GM21576 (cell line): ENCODE data around the gene BPIFB4.
"Not testable (repeated sequence)": the region's sequence is repeated elsewhere in the genome, so short reads cannot be mapped to it uniquely, and the experiment has no call there.

Source experiments
- ATAC-seq: cut with Tn5 transposase; IDR thresholded peaks from one replicate; pipeline ENCODE4 v1.9.1; 2021; ENCODE audit warnings: mild to moderate bottlenecking, moderate library complexity; ENCODE audit not compliant: unreplicated experiment

The BPIFB4 gene

DNA sequence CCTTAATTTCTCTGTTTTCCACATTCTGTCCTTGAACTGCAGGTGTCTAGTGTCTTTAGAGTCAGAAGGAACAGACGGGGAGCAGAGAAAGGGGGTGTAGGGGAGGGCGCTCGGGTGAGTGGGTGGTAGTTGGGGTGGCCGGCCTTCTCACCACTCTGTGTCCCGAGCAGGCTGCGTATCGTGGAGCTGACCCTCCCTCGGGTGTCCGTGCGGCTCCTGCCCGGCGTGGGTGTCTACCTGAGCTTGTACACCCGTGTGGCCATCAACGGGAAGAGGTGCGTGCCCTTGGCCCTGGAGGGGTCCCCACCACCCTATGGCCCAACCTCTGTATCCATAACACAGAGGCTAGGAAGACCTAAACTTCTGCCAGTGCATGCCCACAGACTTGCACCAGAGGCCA lies 5.3 kb downstream of the BPIFB4 start:
- ATAC-seq = no peak

DNA sequence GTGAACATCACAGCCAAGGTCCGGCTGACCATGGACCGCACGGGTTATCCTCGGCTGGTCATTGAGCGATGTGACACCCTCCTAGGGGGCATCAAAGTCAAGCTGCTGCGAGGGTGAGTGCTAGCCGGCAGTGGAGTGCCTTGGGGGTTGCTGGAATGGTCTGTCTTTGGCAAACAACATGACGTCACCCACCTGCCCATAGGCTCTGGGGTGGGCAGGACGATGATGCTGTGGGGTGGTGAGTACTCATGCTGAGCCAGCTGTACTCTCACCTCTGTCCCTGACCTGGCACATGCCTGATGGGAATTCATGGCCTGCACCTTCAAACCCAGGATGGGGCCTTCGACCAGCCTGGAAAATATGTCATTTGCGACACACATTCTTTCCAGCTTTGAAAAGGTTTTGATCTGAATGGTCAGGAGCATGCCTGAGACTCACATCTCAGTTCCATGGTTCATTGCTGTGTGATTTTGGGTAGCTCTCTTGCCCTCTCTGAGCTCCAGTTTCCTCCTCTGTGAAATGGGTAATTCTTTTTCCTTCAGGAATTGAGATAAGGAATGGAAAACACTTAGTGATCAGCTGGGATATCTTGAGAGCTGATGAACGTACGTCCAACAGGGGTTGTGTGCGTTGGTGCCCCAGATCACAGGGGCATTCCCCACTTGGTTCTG lies 6.7 kb downstream of the BPIFB4 start:
- no peak for ATAC-seq

DNA sequence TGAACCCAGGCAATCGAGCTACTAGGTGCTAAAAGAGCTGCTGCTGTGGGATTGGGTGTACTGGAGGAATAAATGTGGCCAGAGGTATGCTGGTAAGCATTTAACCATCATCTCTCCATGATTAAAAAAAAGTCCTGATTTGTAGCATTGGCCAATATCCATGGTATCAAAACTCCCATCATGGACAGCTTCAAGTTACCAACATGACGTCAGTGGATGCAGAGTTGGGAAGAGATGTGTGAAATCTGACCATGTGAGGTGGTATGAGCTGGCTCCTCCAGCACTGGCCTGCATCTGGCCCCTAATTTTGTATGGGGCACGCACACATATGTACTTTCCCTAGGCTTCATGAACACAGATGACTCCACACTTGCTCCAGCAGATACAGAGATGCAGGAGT lies 11.7 kb downstream of the BPIFB4 start:
- ATAC-seq = no peak

DNA sequence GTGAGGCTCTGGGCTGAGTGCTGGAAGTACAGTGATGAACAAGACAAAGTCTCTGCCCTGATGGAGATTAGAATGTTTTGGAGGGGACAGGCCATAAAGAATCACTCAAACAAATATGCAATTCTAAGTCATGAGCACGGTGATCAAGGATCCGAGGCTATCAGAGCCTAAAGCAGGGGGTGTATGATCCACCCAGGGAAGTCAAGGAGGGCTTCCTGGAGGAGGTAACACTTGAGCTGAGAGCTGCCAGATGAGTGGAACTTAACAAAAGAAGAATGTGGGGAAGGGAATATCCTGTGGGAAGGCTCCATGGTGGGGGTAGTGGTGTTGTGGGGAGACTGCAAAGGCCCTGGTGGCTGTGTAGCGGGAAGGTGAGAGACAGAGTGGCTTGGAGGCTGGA lies 12.2 kb downstream of the BPIFB4 start:
- no peak for ATAC-seq

DNA sequence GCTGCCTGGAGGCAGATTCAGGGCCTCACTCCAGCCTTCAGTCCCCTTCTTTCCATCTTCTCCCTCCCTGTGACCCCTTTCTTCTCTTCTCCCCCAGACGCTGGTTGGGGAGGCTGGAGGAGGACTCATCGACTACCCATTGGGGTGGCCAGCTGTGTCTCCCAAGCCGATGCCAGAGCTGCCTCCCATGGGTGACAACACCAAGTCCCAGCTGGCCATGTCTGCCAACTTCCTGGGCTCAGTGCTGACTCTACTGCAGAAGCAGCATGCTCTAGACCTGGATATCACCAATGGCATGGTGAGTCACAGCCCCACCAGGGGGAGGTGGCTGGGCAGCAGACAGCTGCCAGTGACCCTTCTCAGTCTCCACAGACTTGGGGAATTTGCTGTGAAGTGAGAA lies 12.9 kb downstream of the BPIFB4 start:
- no peak for ATAC-seq

DNA sequence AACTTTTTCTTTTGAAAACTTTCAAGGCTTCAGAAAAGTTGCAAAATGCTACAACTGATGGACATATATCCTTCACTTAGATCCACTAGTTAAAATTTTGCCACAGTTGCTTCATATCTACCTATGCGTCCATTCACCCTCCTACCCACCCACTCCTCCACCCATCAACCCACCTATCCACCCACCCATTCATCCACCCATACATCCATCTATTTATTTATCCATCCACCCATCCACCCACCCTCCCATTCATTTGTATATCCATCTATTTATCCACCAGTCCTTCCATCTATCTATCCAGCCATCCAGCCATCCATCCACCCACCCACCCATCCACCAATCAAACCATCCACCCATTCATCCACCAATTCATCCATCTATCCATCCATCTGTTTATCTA lies 13.6 kb downstream of the BPIFB4 start:
- no peak for ATAC-seq

DNA sequence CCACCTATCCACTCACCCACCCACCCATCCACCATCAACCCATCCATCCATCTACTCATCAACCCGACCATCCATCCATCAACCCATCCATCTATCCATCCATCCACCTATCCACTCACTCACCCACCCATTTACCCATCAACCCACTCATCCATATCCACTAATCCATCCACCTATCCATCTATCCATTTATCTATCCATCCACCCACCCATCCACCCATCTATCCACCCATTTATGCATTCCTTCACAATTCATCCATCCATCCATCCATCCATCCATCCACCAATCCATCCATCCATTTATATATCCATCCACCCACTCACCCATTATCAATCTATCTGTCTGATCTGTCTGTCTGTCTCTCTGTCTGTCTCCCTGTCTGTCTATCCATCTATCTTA lies 14.1 kb downstream of the BPIFB4 start:
- no peak for ATAC-seq

DNA sequence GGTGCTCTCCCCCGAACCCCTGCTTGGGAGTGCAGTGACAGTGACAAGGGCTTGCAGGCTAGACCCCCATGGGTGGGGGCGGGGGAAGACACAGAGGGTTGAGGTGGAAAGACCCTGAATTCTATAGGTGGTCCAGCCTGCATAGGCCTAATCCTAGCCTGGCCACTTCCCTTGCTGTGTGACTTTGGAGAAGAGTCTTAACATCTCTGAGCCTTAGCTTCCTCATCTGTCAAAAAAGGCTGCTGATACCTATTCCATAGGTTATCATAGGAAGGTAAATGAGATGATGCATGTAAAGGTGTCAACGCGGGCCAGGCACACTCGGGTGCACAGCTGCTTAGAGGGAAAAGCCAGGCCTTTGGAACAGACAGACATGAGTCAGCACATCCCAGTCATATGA lies 15.8 kb downstream of the BPIFB4 start:
- no peak for ATAC-seq

DNA sequence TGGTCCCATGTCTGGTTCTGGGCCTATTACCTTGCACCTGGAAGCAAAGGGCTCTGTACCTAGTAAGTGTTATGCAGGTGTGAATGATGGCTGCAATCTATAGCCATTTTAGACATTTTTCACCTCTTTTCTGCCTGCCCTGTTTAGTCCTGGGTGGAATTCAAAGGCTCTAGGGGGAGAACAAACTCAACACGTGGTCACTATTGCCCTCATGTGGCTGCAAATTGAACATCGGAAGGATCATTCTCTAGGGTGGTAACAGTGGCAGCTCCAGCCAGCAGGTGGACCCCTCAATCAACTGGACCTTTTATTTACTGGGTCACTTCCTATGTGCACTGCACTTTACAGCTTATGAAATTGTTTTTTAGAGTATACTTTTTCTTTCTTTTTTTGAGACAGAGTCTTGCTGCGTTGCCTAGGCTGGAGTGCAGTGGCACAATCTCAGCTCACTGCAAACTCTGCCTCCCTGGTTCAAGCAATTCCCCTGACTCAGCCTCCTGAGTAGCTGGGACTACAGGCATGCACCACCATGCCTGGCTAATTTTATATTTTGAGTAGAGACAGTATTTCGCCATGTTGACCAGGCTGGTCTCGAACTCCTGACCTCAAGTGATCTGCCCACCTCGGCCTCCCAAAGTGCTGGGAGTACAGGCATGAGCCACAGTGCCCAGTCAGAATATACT lies 16.6 kb downstream of the BPIFB4 start:
- not testable (repeated sequence) for ATAC-seq

DNA sequence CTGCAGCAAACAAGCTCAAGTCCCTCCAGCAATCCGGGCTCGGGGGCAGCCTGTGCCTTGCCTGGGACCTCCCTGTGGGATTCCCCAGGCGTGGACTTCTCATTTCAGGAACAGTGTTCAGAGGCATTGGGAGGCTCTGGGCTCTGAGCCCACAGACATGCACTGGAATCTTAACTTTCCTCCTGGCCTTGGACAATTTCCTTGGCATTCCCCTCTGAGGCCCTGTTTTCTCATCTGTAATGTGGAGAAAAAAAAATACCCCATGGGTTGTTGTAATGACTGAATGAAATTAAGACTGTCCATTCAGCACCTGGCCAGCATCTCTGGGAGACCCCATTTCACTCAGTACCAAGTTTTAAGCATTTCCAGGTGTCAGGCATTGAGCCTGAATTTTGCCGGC lies 17.6 kb downstream of the BPIFB4 start:
- ATAC-seq = no peak

DNA sequence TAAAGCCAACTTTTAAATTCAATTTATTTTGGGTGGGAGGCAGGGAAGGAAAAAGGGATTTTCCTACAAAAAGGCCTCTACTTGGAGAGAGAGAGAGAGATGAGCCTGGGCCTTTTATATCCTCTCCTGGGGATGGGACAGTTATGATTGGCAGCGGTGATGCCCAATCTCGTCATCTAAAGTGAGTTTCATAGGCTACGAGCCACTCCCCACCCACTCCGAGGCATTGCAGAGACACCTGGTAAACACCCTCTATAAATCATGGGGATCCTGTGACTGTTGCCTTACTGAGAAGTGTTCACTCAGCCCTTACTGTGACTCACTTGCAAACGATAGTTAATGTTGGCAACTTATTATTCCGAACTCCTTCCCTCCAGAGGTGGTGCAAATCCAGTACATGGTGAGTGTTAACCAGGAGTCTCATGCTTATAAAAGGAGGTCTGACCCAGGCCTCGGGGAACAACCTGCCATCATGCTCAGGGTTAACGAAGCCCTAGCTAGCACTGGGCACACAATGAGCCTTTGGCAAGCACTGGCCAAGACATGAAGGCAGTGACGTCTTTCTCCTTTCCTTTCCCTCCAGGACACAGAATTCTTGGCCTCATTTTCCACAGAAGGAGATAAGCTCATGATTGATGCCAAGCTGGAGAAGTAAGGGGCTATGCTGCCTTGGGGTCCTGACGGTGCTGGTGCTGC lies 20.5 kb downstream of the BPIFB4 start:
- no peak for ATAC-seq

DNA sequence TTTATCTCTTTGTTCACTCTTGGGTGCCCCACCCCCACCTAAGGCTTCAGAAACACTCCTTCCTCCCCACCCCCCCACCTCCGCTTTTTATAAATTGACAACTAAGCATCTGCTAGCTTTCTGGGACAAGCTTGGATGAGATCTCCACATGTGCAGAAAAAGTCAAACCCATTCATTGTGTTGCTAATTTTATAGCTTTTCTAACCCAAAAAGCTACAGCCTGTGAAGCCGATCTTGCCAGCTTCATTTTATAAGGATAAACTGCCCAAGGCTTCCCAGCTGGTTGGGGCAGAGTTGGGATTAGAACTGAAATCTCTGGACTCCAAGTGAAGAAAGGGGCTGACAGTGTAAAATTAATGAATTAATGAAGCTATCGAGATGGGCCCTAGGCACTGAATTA lies 24.1 kb downstream of the BPIFB4 start:
- ATAC-seq = no peak

DNA sequence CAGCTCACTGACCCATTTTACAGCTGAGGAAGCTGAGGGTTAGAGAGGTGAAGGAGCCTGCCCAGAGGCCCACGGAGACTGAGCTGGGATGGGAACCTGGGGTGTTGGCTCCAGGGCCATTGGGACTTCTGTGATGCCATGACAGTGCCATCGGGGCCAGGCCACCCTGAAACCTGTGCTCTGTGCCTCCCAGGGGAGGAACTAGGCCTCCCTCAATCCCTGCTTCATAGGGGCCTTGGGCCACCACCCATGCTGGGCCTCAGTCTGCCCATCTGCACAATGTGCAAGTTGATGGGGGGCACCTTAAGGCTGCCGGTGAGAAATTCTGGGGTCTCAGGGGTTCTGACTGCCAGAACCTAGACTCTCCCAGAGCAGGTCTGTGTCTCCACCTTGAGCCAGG lies 24.9 kb downstream of the BPIFB4 start:
- no peak for ATAC-seq

DNA sequence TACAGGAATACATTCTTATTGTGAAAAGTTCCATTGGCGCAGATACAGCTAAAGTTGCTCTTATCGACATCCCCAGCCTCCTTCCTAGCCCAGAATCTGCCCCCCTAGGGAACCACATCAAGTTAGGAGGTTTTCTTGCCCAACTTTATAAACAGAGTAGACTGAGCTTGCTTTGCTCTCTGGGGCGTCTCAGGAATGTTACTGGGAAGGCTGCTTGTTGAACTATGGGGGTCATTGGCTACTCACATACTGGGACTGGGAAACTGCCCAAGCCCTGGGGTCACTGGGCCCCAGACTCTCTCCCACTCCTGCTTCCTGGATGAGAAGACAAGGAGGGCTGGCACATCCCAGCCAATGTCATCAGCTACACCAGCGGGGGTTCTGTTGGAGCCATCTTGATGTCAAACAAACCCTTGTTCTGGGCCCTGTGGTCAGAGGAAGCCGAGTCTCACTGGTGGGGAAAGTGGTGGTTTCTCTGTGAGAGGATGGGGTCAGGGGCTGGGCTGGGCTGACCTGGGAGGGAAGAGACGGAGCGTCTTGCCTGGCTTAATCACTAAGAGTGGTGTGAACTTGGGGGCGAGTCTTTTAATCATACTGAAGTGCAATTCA lies 26.0 kb downstream of the BPIFB4 start:
- no peak for ATAC-seq

DNA sequence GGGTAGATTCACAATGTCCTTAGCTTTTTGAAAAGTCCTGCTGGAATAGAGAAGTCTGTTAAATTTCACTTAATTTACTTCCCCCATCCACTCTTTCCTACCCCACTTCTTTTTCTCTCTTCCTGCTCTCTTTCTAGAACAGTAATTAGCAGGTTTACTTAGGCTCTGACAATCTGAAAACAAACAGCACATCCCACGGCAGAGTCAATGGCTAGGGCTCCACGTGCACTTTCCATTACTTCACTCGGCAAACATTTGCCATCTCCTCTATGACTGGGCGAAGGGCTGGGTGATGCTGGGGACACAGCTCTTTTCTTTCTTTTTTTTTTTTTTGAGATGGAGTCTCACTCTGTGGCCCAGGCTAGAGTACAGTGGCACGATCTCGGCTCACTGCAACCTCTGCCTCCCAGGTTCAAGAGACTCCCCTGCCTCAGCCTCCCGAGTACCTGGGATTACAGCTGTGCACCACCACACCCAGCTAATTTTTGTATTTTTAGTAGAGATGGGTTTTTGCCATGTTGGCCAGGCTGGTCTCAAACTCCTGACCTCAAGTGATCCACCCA lies 26.7 kb downstream of the BPIFB4 start:
- ATAC-seq = not testable (repeated sequence)

DNA sequence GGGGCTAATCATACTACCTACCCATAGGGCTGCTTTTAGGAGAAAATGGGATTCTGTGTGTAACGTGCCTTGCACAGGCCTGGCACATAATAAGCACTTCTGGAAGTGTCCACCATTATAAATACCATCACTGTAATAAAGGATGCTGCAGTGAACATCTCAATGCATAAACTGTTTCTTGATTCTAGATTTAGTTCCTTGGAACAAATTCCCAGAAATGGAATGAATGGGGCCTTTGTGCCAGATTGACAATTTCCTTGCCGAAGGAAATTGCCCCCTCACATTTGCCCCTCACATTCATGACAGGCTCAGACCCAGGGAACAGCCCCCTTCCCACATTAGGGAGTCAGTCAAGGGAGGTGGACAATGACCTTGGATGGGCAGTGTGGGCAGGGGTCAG lies 29.2 kb downstream of the BPIFB4 start:
- no peak for ATAC-seq

DNA sequence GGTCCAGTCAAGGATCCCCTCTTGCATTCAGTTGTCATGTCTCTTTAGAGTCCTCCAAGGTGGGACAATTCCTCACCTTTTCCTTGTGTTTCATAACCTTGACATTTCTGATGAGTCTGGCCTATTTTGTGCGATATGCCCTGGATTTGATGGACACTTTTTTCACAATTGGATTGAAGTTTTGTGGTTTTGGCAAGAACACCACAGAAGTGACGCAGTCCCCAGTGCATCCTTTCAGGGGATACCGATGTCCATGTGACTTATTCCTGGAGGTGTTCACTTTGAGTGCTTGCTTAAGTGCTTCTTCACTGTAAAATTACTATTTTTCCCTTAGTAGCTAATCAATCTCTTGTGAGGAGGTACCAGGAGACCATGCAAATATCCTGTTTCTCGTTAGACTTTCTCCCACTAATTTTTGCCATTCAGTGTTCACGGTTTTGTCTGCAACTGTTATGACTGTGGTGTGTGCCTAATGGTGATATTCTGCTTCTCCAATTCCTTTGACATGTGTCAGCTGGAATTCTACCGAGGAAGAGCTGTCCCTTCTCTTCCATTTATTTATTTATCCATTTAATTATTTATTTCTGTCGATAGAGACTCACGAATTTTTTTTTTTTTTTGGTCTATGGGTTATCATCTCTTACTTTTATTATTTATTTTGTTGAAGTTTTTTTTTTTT lies 30.8 kb downstream of the BPIFB4 start:
- no peak for ATAC-seq

DNA sequence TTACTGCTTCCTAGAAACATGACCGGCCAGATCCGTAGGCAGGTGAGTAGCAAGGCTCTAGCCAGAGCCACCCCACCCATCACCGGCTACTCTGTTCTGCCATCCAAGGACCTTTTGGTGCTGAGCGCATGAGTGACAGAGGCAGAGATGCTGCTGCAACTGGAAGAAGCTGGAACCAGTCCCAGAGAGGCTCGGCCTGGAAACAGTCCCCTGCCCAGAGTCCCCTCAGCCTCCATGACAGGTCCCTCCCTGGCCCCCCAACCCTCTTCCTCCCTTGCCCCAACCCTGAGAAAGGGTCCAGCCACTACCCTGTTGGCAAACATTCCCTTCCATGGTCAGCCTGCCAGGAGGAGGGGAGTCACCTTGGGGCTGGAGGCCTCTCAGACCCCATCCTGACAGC lies 31.9 kb downstream of the BPIFB4 start:
- ATAC-seq = no peak

DNA sequence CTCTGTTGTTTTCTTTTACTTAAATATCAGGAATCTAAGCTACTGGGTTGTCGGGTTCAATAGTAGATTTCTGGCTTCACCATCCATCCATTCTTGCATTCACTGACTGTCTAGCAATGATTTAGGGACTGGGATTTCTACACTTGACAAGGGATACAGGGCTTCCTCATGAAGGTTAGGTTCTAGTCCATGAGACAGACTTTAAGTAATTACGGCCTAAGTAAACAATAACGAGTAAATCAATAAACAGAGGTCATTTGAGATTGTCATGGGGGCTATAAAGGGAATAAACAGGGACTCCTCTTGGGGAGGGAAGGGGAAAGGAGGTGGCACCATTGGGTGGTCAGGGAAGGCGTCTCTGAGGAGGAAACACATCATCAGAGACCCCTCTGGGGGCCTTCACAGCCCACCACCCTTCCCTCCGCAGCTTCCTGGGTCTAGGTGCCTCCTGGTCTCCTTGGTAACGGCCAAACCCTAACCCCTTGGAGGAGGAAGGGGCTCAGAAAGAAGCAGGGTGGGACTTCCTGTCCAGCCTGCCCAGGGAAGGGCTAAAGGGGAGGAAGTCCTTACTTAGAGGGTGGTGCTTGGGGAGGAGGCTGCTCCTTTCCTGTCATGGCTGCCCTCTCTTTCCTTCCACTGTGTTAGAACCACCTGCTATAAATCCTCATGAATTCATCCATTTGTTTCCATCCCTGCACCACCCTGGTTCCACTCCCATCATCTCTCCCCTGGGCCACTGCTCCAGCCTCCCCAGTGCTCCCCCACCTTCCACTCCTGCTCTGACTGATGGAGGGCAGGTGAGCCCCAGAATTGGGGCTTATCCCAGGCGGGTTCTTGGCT lies 33.3 kb downstream of the BPIFB4 start:
- ATAC-seq = no peak

DNA sequence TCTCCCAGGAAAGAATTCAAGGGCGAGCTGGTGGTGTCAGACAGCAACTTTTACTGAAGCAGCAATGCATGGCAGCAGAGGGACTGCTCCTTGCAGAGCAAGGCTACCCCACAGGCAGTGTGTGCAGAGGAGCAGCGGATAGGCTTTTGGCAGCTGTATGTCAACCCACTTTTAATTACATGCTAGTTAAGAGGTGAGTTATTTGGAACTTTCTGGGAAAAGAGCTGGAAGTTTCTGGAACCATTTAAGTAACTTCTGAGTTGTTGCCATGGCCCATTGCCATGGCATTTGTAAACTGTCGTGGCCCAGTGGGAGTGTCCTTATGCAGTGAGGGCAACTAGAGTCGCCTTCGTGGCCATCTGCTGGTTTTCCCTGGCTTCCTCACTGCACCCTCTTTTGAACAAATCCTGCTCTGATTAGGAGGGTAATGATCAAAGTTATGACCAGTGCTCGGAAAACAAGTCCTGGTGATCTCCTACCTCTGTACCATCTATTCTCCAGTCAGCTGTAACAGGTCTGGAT lies 34.0 kb downstream of the BPIFB4 start:
- no peak for ATAC-seq
